Duodenal mucosa (tissue), 2 donors: ENCODE data around the gene ERN1.

Experiments
- H3K27ac ChIP-seq: one replicate; pipeline ENCODE4 v1.7.0; 2013; ENCODE audit warnings: low read depth, low read length
- H3K27me3 ChIP-seq, 2 donors: one replicate each; pipeline ENCODE4 v1.7.0; 2013; ENCODE audit warnings: low read length in 2 of 2, control low read depth in 1 of 2; ENCODE audit not compliant: insufficient read depth in 2 of 2, control insufficient read depth in 1 of 2
- H3K36me3 ChIP-seq, 2 donors: one replicate each; pipeline ENCODE4 v1.7.0; 2013; ENCODE audit warnings: low read length in 2 of 2, control low read depth in 1 of 2; ENCODE audit not compliant: insufficient read depth in 2 of 2, control insufficient read depth in 1 of 2
- H3K4me1 ChIP-seq, 2 donors: one replicate each; pipeline ENCODE4 v1.7.0; 2013; ENCODE audit warnings: low read length in 2 of 2, control low read depth in 1 of 2; ENCODE audit not compliant: insufficient read depth in 2 of 2, control insufficient read depth in 1 of 2
- H3K4me3 ChIP-seq, 2 donors: one replicate each; pipeline ENCODE4 v1.7.0; 2013; ENCODE audit warnings: low read length in 2 of 2, low read depth in 1 of 2
- H3K9ac ChIP-seq, 2 donors: one replicate each; pipeline ENCODE4 v1.7.0; 2013; ENCODE audit warnings: low read length in 2 of 2, low read depth in 1 of 2
- H3K9me3 ChIP-seq, 2 donors: one replicate each; pipeline ENCODE4 v1.7.0; 2013; ENCODE audit warnings: low read length in 2 of 2, control low read depth in 1 of 2; ENCODE audit not compliant: control insufficient read depth in 1 of 2

ERN1 gene

DNA sequence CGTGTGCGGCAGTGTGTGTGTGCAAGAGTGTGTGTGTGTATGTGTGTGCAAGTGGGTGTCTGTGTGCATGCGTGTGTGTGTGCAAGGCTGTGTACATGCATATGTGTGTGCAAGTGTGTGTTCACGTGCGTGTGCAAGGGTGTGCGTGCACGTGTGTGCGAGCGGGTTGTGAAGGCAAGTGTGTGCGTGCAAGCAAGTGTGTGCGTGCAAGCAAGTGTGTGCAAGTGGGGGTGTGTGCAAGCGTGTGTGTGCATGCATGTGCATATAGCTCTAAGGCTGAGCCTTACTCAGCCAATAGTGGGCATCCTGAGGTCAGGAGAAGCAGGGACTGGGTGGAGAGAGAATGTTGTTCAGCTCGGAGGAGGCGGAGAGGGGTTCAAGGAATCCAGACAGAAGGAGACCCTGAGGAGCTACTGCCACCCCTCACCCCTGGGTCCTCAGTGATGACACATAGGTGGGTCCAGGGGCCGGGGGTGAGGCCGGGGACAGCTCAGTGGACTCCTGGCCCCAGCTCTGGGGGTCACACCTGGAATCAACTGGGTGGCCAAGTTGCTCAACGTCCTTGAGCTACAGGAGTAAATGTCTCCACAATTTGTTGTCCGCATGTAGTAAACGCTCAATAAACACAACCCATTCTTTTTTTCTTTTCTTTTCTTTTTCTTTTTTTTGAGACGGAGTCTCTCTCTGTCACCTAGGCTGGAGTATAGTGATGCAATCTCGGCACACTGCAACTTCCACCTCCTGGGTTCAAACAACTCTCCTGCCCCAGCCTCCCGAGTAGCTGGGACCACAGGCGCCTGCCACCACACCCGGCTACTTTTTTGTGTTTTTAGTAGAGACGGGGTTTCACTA, 130.0 kb downstream of the ERN1 start:
- Histone ChIP-seq H3K4me1 (peaks cover 4 to 21% of the 10 kb centered on the region in 2 donors), H3K9ac (no peak overlapping the region), H3K36me3 (peaks cover 0 to 3% of the 10 kb centered on the region in 2 donors), H3K4me3 (no peak overlapping the region), H3K27me3 (peaks cover 9 to 18% of the 10 kb centered on the region in 2 donors), H3K27ac (no peak overlapping the region), H3K9me3 (no peaks in the 10 kb centered on the region)

DNA sequence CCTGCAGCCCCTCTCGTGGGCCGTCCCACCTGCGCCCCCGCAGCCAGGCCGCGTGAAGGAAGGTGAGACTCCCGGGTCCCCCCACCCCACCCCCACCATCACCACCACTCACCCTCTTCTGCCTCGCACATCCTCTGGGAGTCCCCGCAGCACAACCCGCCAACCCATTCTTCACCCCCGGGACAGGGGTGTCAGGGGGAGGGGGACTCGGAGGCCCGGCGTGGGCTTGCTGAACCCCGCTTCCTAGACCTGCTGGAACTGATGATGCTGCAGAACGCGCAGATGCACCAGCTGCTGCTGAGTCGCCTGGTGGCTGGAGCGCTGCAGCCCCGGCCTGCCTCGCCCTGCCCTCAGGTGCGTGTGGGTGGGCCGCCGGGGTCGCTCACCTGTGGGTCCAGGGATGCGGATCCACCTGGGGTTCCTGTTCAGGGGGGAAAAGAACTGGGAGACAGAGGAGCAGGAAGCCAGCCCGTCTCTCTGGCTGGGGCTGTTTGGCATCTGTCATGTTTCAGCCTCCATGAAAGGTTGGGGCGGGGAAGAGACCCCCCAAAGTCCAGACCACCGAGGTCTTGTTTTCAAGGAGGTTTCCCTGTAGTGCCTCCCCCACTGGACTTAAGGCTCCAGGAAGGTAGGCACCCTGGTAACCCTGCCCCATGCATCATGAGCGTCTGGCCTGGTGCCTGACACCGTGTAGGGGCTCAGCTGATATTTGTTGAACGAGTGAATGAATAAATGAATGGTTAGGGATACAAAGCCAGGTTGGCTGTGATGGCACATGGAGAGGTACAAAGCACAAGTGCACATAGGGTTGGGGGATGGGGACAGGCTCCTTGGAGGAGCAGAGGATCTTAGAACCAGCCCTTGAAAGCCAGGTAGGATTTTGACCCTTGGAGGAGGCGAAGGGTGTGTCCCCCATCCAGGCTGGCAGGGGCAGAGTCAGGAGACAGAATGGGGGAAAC, 130.9 kb downstream of the ERN1 start:
- Histone ChIP-seq H3K9ac (no peak overlapping the region), H3K4me3 (peak overlapping the region; percentile 73 to 82), H3K36me3 (peaks cover 0 to 3% of the 10 kb centered on the region in 2 donors), H3K27me3 (peaks cover 9 to 18% of the 10 kb centered on the region in 2 donors), H3K27ac (no peak overlapping the region), H3K4me1 (peaks cover 4 to 21% of the 10 kb centered on the region in 2 donors), H3K9me3 (no peaks in the 10 kb centered on the region)

DNA sequence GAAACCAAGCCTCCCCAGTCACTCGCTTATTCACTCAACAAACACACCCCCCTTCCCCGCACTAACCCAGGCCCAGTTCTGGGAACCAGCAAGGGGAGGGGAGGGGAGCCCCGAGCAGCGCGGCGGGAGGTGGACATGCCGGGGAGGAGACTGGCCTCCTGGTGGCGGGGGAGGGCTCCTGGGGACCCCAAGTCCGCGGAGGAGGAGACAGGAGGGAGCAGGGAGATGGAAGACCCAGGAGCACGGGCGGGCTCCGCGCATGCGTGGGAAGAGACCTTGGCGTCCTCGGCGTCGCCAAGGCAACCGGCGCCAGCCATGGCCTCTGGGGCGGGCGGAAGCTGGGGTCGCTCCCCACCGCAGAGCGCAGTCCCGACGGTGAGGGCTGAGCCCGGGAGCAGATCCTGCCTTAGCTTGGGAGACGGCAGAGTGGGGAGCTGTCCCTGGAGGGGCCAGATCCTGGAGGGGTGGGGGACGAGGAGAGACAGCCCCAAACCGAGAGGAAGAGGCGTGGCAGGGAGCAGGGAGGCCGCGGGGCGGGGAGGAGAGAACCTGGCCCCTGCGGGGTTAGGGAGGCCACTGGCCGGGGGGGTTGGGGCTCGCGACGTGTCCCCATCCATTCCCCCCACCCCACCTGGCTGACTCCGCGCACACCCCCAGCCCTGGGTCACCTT, 131.8 kb downstream of the ERN1 start, which contains the start of gene PRR29:
Gene PRR29, plus strand, starts transcription at position 302 of the 671 bp plus-strand sequence. Its CDS starts 14 bp downstream, at position 316.
- Histone ChIP-seq H3K9ac (peak within 1 kb of the TSS in 1 of 2 donors; percentile 10), H3K36me3 (peaks cover 0 to 3% of the 10 kb centered on the region in 2 donors), H3K4me3 (peak within 1 kb of the TSS; percentile 73 to 82), H3K9me3 (no peaks in the 10 kb centered on the region), H3K4me1 (peaks cover 4 to 21% of the 10 kb centered on the region in 2 donors), H3K27ac (no peak within 1 kb of the TSS), H3K27me3 (peaks cover 9 to 21% of the 10 kb centered on the region in 2 donors)

DNA sequence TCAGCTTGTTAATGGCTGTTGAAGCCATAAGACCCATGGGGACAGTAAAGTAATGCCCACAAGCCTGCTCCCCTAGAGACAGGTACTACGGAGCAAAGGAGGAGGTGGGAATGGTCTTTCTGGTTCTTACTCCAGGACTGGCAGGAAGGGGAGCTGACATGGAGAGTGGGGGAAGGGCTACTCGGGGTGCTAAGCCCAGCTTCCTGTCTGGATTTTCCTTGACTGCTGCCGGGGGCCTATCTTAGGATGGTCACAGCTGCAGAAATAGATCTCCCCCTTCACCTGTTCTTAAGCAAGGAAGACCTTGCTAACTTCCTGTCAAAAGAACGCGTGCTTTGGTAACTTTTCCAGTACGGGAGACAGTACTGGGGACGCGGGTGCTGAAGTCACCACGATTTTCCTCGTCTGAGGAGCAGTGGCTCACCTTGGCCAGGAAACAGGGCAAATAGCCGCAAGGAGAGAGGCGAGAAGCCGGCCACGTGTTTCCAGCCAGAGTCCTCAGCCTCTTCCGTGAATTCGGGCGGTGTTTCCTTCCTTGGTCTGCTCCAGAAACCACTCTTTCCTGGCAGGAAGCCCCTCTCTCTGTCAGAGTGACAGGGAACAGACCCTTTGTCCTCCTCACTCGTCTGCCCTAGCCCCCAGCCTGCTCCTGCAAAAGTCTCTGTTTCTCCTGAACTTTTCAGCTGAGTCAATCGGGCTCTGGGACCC, 132.4 kb downstream of the ERN1 start:
- peak overlapping the region; percentile 73 to 82 for H3K4me3 ChIP-seq
- no peak overlapping the region for H3K27ac ChIP-seq
- no peaks in the 10 kb centered on the region for H3K9me3 ChIP-seq
- no peak overlapping the region for H3K9ac ChIP-seq
- H3K4me1 ChIP-seq = peaks cover 4 to 21% of the 10 kb centered on the region in 2 donors
- peaks cover 12 to 23% of the 10 kb centered on the region in 2 donors for H3K27me3 ChIP-seq
- H3K36me3 ChIP-seq = no peaks in the 10 kb centered on the region

DNA sequence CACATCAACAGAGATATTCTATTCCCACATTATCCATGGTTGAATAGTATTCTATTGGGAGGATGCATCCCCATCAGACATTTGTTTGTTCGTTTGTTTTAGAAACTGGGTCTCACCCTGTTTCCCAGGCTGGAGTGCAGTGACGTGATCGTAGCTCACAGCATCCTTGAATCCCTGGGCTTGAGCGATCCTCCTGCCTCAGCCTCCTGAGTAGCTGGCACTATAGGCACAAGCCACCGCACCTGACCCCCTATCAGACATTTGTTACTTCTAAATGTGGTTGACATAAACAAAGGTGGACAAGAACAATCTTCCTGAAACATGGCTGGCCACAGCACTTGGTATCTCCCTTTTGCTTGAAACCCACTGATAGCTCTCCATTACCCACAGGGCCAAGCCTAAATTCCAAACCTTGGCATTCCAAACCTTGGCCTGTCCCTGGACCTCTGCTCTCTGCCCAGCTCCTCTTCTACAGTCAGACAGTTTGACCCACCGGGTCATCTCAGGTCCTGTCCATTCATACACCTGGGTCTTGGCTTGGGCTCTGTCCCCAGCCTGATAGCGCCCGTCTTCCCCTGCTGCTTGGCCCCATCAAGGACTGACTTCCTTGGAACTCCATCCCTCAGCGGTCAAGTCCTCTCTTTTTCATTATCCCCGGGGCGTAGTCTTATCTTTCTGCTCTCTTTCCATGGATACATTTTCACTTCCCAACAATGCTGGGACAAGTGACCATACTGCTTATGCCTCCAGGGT, 133.3 kb downstream of the ERN1 start:
- Histone ChIP-seq H3K4me3 (no peak overlapping the region), H3K27me3 (peaks cover 19 to 31% of the 10 kb centered on the region in 2 donors), H3K36me3 (no peaks in the 10 kb centered on the region), H3K27ac (no peak overlapping the region), H3K9ac (no peak overlapping the region), H3K4me1 (peaks cover 4 to 21% of the 10 kb centered on the region in 2 donors), H3K9me3 (no peaks in the 10 kb centered on the region)

DNA sequence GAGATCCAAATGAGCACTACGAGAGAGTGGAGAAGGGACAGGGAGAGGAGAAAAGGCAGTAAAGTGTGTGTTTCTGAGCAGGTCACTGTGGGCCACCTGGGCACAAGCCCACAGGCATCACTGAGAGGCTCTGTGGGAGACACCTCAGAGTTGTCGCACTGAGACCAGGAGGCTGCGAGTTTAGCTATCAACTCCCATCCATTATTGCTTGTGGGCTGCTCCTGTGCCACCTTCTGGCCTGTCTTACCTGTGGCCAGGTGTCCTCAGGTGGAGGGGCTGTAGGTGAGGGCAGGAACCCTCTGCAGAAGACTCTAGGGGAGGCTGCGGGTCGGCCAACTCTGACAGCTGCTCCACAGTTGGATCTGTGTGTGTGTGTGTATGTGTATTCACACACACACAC, 134.3 kb downstream of the ERN1 start:
- no peaks in the 10 kb centered on the region for H3K9me3 ChIP-seq
- no peaks in the 10 kb centered on the region for H3K36me3 ChIP-seq
- H3K4me3 ChIP-seq = no peak overlapping the region
- H3K27ac ChIP-seq = no peak overlapping the region
- peaks cover 4 to 21% of the 10 kb centered on the region in 2 donors for H3K4me1 ChIP-seq
- no peak overlapping the region for H3K9ac ChIP-seq
- H3K27me3 ChIP-seq = peaks cover 24 to 31% of the 10 kb centered on the region in 2 donors

DNA sequence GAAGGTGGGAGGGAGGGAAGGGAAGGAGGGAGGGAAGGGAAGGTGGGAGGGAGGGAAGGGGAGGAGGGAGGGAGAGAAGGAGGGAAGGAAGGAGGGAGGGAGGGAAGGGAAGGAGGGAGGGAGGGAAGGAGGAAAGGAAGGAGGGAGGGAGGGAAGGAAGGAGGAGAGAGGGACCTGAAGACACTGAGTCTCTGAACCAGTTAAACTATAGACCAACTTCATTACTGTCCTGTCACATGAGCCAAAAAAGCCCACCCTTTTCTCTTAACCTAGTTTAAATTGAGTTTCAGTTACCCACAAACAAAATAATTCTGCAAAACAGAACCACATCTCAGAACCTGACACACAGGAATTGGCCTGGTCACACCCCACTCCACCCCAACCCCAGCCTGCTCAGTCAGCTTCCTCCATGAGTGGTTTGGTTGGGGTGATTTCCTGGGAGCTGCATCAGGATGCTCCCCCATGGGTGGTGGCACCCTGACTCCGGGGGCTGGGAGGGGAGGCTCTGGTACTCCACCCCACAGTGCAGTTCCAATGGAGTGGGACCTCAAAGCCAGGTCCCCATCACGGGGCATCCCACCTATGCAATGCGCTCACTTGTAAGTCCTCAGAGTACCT, 136.5 kb downstream of the ERN1 start:
- no peak overlapping the region for H3K4me3 ChIP-seq

DNA sequence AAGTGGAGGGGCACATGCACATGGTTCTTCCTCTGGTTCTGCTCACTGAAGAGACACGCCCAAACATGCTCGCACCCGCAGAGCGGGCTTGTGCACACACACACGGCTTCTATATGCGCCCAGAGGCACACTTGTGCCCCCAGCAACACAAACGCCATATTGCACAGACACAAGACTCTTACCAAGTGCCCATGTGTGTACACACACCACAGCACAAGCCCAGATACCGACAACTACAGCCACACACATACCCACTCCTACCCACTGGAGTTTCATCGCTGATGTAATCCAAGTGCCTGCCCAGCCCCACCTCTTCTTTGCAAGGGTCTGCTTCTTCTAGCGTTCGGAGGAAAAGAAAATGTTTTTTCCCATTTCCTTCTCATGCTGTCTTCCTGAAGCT, 138.3 kb downstream of the ERN1 start:
- Histone ChIP-seq H3K4me1 (peaks cover 0 to 5% of the 10 kb centered on the region in 2 donors), H3K4me3 (no peak overlapping the region), H3K27ac (no peak overlapping the region), H3K36me3 (no peaks in the 10 kb centered on the region), H3K9ac (no peak overlapping the region), H3K27me3 (peaks cover 15 to 22% of the 10 kb centered on the region in 2 donors), H3K9me3 (no peaks in the 10 kb centered on the region)

More for the DNA sequence above, 136.5 kb downstream of the ERN1 start:
- H3K9me3 ChIP-seq = no peaks in the 10 kb centered on the region
- H3K36me3 ChIP-seq = no peaks in the 10 kb centered on the region
- peaks cover 0 to 8% of the 10 kb centered on the region in 2 donors for H3K4me1 ChIP-seq
- H3K9ac ChIP-seq = no peak overlapping the region
- H3K27ac ChIP-seq = no peak overlapping the region
- H3K27me3 ChIP-seq = peaks cover 22 to 31% of the 10 kb centered on the region in 2 donors
